ENCODE measurements around the gene PHACTR3. TPM values are rescaled to one million over a fixed set of nuclear protein-coding genes. Genes with fewer than 3 reads are reported as not detected.

PHACTR3 gene
- total RNA-seq, 1 experiment from 2014 or later, result not detected

- Histone ChIP-seq H3K27ac (ENCODE audit: insufficient read length, low read depth, low read length) (no peak overlapping the region), H3K4me1 (ENCODE audit: insufficient read depth, low read length) (no peaks in the 10 kb centered on the region), H3K18ac (ENCODE audit: insufficient read length, low read depth, low read length) (no peak overlapping the region), H3K9me3 (ENCODE audit: control insufficient read depth, low read depth, low read length) (peaks cover 16% of the 10 kb centered on the region), H2BK12ac (ENCODE audit: insufficient read length, low read depth, low read length) (no peak overlapping the region), H4K5ac (ENCODE audit: insufficient read length, low read depth, low read length) (no peak overlapping the region), H4K8ac (replicated peaks; ENCODE audit: insufficient read length, low read depth, low read length) (no peak overlapping the region), H3K23ac (ENCODE audit: insufficient read length, low read depth, low read length) (no peak overlapping the region), H2BK120ac (ENCODE audit: low read depth, low read length, poor library complexity, severe bottlenecking) (no peak overlapping the region), H2BK15ac (ENCODE audit: low read depth, low read length) (no peak overlapping the region), H2AFZ (ENCODE audit: low read length) (no peak overlapping the region), H3K27me3 (ENCODE audit: insufficient read depth, low read length) (no peaks in the 10 kb centered on the region), H4K20me1 (ENCODE audit: control insufficient read depth, insufficient read depth, insufficient read length) (no peaks in the 10 kb centered on the region), H2AK5ac (ENCODE audit: insufficient read length, low read length) (no peak overlapping the region), H2BK5ac (ENCODE audit: insufficient read length, low read length) (no peak overlapping the region), H3K14ac (ENCODE audit: insufficient read depth, low read length) (no peak overlapping the region), H2BK20ac (ENCODE audit: low read depth, low read length, poor library complexity, severe bottlenecking) (no peak overlapping the region), H3K79me2 (ENCODE audit: insufficient read depth, low read length) (no peaks in the 10 kb centered on the region), H4K91ac (ENCODE audit: insufficient read length, low read depth, low read length) (no peak overlapping the region), H3K9ac (ENCODE audit: extremely low read depth, insufficient read length, low read length) (no peak overlapping the region), H3K4ac (ENCODE audit: low read depth, low read length) (no peak overlapping the region), H3K23me2 (ENCODE audit: insufficient read length, low read depth, low read length, poor library complexity, severe bottlenecking) (no peaks in the 10 kb centered on the region), H3K79me1 (ENCODE audit: insufficient read depth, low read depth, low read length, poor library complexity, severe bottlenecking) (no peaks in the 10 kb centered on the region), H3T11ph (ENCODE audit: low read length) (no peak overlapping the region), H3K4me2 (ENCODE audit: insufficient read depth, insufficient read length, low read length) (no peak overlapping the region), H3K56ac (ENCODE audit: insufficient read length, low read depth, low read length) (no peak overlapping the region)
- no CpG with 5 or more reads among the region's 2 CpGs for WGBS (ENCODE audit: extremely low coverage, insufficient read length, low lambda C conversion rate)
- H3K27ac Mint-ChIP-seq, result no peak overlapping the region
- H3K36me3 Mint-ChIP-seq (ENCODE audit: insufficient read depth in 1 of 3, low read depth in 3 of 3), result peaks cover 5 to 7% (median 6%) of the 10 kb centered on the region in 3 experiments; a peak in 4 of 7 replicates
- no peaks in the 10 kb centered on the region for H3K4me1 Mint-ChIP-seq
- TF ChIP-seq, protein P1, sequence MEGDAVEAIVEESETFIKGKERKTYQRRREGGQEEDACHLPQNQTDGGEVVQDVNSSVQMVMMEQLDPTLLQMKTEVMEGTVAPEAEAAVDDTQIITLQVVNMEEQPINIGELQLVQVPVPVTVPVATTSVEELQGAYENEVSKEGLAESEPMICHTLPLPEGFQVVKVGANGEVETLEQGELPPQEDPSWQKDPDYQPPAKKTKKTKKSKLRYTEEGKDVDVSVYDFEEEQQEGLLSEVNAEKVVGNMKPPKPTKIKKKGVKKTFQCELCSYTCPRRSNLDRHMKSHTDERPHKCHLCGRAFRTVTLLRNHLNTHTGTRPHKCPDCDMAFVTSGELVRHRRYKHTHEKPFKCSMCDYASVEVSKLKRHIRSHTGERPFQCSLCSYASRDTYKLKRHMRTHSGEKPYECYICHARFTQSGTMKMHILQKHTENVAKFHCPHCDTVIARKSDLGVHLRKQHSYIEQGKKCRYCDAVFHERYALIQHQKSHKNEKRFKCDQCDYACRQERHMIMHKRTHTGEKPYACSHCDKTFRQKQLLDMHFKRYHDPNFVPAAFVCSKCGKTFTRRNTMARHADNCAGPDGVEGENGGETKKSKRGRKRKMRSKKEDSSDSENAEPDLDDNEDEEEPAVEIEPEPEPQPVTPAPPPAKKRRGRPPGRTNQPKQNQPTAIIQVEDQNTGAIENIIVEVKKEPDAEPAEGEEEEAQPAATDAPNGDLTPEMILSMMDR (conservative IDR thresholded peaks at IDR 0.05), result no peak
- peaks cover 38 to 89% of the 10 kb centered on the region in 2 experiments for H3K9me3 Mint-ChIP-seq
- no peak for DNase-seq
- H3K4me3 Mint-ChIP-seq, result no peak overlapping the region
- H3K27me3 Mint-ChIP-seq (ENCODE audit: low read depth), result peaks cover 5% of the 10 kb centered on the region
These were observed 48.0 kb downstream of the PHACTR3 start for GRCh38 chr20:59652381-59652780.

All from H9 (cell line).